ENCODE results near the gene CCNG2.

DNA sequence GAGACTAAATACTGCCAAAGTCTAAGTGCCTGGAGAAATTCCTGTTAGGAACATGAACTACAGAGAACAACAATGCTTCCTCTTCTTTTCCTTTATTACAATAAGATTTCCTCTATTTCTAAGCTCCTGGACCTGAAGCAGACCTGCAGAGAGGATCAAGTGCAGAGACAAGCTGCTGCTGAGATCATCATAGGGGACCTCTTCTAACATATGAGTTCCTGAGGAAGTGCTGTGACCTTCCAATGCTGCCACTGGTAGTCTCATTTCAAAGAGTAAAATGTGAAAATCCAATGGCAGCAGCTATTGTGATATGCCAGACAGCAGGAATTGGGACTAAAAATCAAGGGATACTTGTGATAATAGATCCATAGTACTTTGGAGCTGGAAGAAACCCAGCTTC is 28.0 kb downstream of the CCNG2 start:
- TF ChIP-seq, protein P1, sequence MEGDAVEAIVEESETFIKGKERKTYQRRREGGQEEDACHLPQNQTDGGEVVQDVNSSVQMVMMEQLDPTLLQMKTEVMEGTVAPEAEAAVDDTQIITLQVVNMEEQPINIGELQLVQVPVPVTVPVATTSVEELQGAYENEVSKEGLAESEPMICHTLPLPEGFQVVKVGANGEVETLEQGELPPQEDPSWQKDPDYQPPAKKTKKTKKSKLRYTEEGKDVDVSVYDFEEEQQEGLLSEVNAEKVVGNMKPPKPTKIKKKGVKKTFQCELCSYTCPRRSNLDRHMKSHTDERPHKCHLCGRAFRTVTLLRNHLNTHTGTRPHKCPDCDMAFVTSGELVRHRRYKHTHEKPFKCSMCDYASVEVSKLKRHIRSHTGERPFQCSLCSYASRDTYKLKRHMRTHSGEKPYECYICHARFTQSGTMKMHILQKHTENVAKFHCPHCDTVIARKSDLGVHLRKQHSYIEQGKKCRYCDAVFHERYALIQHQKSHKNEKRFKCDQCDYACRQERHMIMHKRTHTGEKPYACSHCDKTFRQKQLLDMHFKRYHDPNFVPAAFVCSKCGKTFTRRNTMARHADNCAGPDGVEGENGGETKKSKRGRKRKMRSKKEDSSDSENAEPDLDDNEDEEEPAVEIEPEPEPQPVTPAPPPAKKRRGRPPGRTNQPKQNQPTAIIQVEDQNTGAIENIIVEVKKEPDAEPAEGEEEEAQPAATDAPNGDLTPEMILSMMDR (IDR thresholded peaks at IDR 0.05; ENCODE audit: insufficient read depth, low read length, poor library complexity, severe bottlenecking): no peak
- no peak for TF ChIP-seq EZH2phosphoT487 (conservative IDR thresholded peaks at IDR 0.05; ENCODE audit: low read length)
